ENCODE data around the gene HIPK2.

Gene HIPK2

GRCh38 chr7:139667377-139667776 lies 110.4 kb downstream of the HIPK2 start:
- DNase-seq: no peak

- DNase-seq: no peak
Measured at GRCh38 chr7:139666501-139666900, 111.3 kb downstream of the HIPK2 start.

GRCh38 chr7:139664434-139664833 lies 113.4 kb downstream of the HIPK2 start:
- DNase-seq: no peak

- DNase-seq: no peak
Measured at GRCh38 chr7:139663608-139664177, 114.1 kb downstream of the HIPK2 start.

- DNase-seq: no peak
Measured at GRCh38 chr7:139661903-139662302, 115.9 kb downstream of the HIPK2 start.

- no peak for DNase-seq
Measured at GRCh38 chr7:139661043-139661440, 116.8 kb downstream of the HIPK2 start.

GRCh38 chr7:139660317-139661042 lies 117.3 kb downstream of the HIPK2 start:
- DNase-seq: no peak

GRCh38 chr7:139659922-139660316 lies 117.9 kb downstream of the HIPK2 start:
- DNase-seq: no peak

GRCh38 chr7:139658908-139659675 lies 118.7 kb downstream of the HIPK2 start:
- DNase-seq: no peak

- DNase-seq: no peak
Measured at GRCh38 chr7:139658296-139658695, 119.5 kb downstream of the HIPK2 start.

- no peak for DNase-seq
Measured at GRCh38 chr7:139657725-139658124, 120.1 kb downstream of the HIPK2 start.

GRCh38 chr7:139656387-139656786 lies 121.4 kb downstream of the HIPK2 start:
- no peak for DNase-seq

- DNase-seq: no peak
Measured at GRCh38 chr7:139655305-139655704, 122.5 kb downstream of the HIPK2 start.

GRCh38 chr7:139654276-139655181 lies 123.3 kb downstream of the HIPK2 start:
- DNase-seq: no peak

- no peak for DNase-seq
Measured at GRCh38 chr7:139651914-139652313, 125.9 kb downstream of the HIPK2 start.

- no peak for DNase-seq
Measured at GRCh38 chr7:139651308-139651707, 126.5 kb downstream of the HIPK2 start.

- no peak for DNase-seq
Measured at GRCh38 chr7:139650429-139651100, 127.2 kb downstream of the HIPK2 start.

- peak; percentile 32 for DNase-seq
Measured at GRCh38 chr7:139648941-139649425, 128.8 kb downstream of the HIPK2 start.

- DNase-seq: no peak
Measured at GRCh38 chr7:139648391-139648861, 129.4 kb downstream of the HIPK2 start.

- no peak for DNase-seq
Measured at GRCh38 chr7:139647814-139648390, 129.9 kb downstream of the HIPK2 start.

GRCh38 chr7:139647085-139647484 lies 130.7 kb downstream of the HIPK2 start:
- DNase-seq: peak; percentile 69

- no peak for DNase-seq
Measured at GRCh38 chr7:139646566-139646965, 131.2 kb downstream of the HIPK2 start.

All from hematopoietic multipotent progenitor cell treated with erythropoietin and hydrocortisone succinate and interleukin-3 and kit ligand, for 6 days (in vitro differentiated cells).